ENCODE measurements around the gene OPALIN. TPM values are rescaled to one million over a fixed set of nuclear protein-coding genes. Genes with fewer than 3 reads are reported as not detected.

OPALIN gene
- total RNA-seq, 1 donor = not detected

DNA sequence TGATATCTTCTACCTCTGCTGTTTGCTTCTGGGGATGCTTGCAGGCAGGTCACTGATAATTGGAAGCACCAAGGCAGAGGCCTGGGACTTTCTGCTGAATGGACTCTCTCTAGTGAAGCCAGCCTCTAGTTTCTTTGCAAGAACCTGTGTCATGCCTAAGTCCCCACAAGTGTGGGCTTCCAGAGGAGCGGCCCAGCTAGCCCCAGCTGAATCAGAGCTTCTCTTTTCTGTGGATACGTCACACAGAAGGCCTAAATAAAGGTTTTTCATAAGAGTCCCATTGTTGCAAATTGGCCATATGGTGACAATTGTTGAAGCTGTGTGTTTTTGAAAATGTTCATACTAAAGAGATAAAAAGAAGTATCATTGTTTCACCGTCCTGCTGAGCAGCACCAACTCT is 6.8 kb upstream of the OPALIN start:
- Histone ChIP-seq H3K4me1 (ENCODE audit: insufficient read depth, low read length) (no peaks in the 10 kb centered on the region), H2AFZ (ENCODE audit: low read length) (no peak overlapping the region), H3K27ac (ENCODE audit: low read depth, low read length) (no peak overlapping the region), H3K36me3 (ENCODE audit: insufficient read depth, low read length) (no peaks in the 10 kb centered on the region), H3K4me2 (ENCODE audit: insufficient read depth, low read length) (no peak overlapping the region), H3K79me2 (ENCODE audit: insufficient read depth, low read length) (no peaks in the 10 kb centered on the region), H3K4me3 (ENCODE audit: insufficient read depth, low read length) (no peak overlapping the region), H3K9me3 (ENCODE audit: low read depth, low read length) (no peaks in the 10 kb centered on the region), H4K20me1 (ENCODE audit: insufficient read depth, low read length) (no peaks in the 10 kb centered on the region), H3K27me3 (ENCODE audit: insufficient read depth, low read length) (no peaks in the 10 kb centered on the region)
- TF ChIP-seq, protein P1, sequence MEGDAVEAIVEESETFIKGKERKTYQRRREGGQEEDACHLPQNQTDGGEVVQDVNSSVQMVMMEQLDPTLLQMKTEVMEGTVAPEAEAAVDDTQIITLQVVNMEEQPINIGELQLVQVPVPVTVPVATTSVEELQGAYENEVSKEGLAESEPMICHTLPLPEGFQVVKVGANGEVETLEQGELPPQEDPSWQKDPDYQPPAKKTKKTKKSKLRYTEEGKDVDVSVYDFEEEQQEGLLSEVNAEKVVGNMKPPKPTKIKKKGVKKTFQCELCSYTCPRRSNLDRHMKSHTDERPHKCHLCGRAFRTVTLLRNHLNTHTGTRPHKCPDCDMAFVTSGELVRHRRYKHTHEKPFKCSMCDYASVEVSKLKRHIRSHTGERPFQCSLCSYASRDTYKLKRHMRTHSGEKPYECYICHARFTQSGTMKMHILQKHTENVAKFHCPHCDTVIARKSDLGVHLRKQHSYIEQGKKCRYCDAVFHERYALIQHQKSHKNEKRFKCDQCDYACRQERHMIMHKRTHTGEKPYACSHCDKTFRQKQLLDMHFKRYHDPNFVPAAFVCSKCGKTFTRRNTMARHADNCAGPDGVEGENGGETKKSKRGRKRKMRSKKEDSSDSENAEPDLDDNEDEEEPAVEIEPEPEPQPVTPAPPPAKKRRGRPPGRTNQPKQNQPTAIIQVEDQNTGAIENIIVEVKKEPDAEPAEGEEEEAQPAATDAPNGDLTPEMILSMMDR (IDR thresholded peaks at IDR 0.05; ENCODE audit: extremely low read depth, low read depth, low read length) = no peak
- no peak for DNase-seq (ENCODE audit: insufficient read length, low spot score, missing footprints)

DNA sequence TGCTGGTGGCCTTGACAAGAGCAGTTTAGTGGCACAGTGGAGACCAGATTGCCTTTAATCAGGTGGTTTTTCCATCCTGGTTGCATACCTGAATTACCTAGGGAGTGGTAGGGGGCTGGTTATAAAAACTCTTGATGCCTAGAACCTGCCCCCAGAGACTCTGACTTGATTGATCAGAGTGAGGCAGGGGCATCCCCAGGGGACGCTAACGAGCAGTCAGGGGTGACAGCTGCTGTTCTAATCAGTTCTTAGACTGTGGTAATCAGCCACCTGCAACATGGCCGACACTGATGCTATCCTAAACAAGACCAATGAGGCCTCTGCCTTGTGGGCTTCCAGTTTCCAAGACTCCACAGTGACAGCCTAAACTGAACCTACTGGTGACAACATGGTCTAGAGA is 2.0 kb upstream of the OPALIN start:
- Histone ChIP-seq H3K4me3 (ENCODE audit: insufficient read depth, low read length) (no peak overlapping the region), H3K9me3 (ENCODE audit: low read depth, low read length) (no peaks in the 10 kb centered on the region), H3K4me2 (ENCODE audit: insufficient read depth, low read length) (no peak overlapping the region), H3K27ac (ENCODE audit: low read depth, low read length) (no peak overlapping the region), H2AFZ (ENCODE audit: low read length) (no peak overlapping the region), H3K27me3 (ENCODE audit: insufficient read depth, low read length) (peaks cover 3% of the 10 kb centered on the region), H3K36me3 (ENCODE audit: insufficient read depth, low read length) (no peaks in the 10 kb centered on the region), H3K4me1 (ENCODE audit: insufficient read depth, low read length) (no peaks in the 10 kb centered on the region), H4K20me1 (ENCODE audit: insufficient read depth, low read length) (no peaks in the 10 kb centered on the region), H3K79me2 (ENCODE audit: insufficient read depth, low read length) (no peaks in the 10 kb centered on the region)
- no peak for DNase-seq (ENCODE audit: insufficient read length, low spot score, missing footprints)
- TF ChIP-seq, protein P1 (IDR thresholded peaks at IDR 0.05; ENCODE audit: extremely low read depth, low read depth, low read length) = no peak

DNA sequence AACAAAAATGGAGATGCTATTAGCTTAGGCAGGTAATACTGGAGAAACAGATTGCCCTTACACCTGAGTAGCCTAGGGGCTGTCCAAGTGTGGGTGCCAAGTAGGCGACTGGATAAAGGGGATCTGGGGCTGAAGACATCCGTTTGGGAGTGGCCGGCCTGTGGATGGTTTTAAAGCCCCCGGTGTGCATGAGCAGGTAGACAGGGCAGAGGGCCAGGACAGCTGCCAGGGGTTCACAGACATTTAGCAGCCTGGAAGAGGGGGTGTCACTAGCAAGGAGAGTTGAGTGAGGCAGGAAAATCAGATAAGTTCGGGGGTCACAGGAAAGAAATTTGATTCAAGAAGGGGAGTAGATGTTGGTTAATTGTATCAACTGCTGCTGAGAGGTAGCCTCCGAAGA is 1.5 kb upstream of the OPALIN start:
- H4K20me1 ChIP-seq (ENCODE audit: insufficient read depth, low read length) = no peaks in the 10 kb centered on the region
- no peak overlapping the region for H2AFZ ChIP-seq (ENCODE audit: low read length)
- H3K27ac ChIP-seq (ENCODE audit: low read depth, low read length) = no peak overlapping the region
- no peak overlapping the region for H3K4me3 ChIP-seq (ENCODE audit: insufficient read depth, low read length)
- H3K79me2 ChIP-seq (ENCODE audit: insufficient read depth, low read length) = no peaks in the 10 kb centered on the region
- no peak overlapping the region for H3K4me2 ChIP-seq (ENCODE audit: insufficient read depth, low read length)
- H3K4me1 ChIP-seq (ENCODE audit: insufficient read depth, low read length) = no peaks in the 10 kb centered on the region
- DNase-seq (ENCODE audit: insufficient read length, low spot score, missing footprints) = no peak
- no peaks in the 10 kb centered on the region for H3K9me3 ChIP-seq (ENCODE audit: low read depth, low read length)
- H3K36me3 ChIP-seq (ENCODE audit: insufficient read depth, low read length) = no peaks in the 10 kb centered on the region
- peaks cover 3% of the 10 kb centered on the region for H3K27me3 ChIP-seq (ENCODE audit: insufficient read depth, low read length)
- TF ChIP-seq, protein P1 (IDR thresholded peaks at IDR 0.05; ENCODE audit: extremely low read depth, low read depth, low read length) = no peak

GRCh38 chr10:96359616-96360015 is 814 bp upstream of the OPALIN start:
- Histone ChIP-seq H4K20me1 (ENCODE audit: insufficient read depth, low read length) (no peaks in the 10 kb centered on the region), H3K79me2 (ENCODE audit: insufficient read depth, low read length) (no peaks in the 10 kb centered on the region), H3K4me3 (ENCODE audit: insufficient read depth, low read length) (no peak overlapping the region), H3K36me3 (ENCODE audit: insufficient read depth, low read length) (no peaks in the 10 kb centered on the region), H3K9me3 (ENCODE audit: low read depth, low read length) (no peaks in the 10 kb centered on the region), H3K27ac (ENCODE audit: low read depth, low read length) (no peak overlapping the region), H3K27me3 (ENCODE audit: insufficient read depth, low read length) (peaks cover 3% of the 10 kb centered on the region), H3K4me1 (ENCODE audit: insufficient read depth, low read length) (no peaks in the 10 kb centered on the region), H3K4me2 (ENCODE audit: insufficient read depth, low read length) (no peak overlapping the region), H2AFZ (ENCODE audit: low read length) (no peak overlapping the region)
- TF ChIP-seq, protein P1 (IDR thresholded peaks at IDR 0.05; ENCODE audit: extremely low read depth, low read depth, low read length) = no peak
- no peak for DNase-seq (ENCODE audit: insufficient read length, low spot score, missing footprints)
